Pancreas (tissue), 10 donors: ENCODE data around the gene CTXND2. TPM values are rescaled to one million over a fixed set of nuclear protein-coding genes. Genes with fewer than 3 reads are reported as not detected.
A peak's percentile ranks its signal among the peaks of the same experiment; 100 is the strongest.
"Not testable (repeated sequence)": the region's sequence is repeated elsewhere in the genome, so short reads cannot be mapped to it uniquely, and the experiment has no call there.

Experiments used
- ATAC-seq, 4 donors: fragments of 200-7000 bp; cut with Tn5 transposase; one replicate each; pipeline versions ENCODE4 v1.8.0 to v1.9.1; 2020; ENCODE audit warnings: mild to moderate bottlenecking in 4 of 4, moderate library complexity in 4 of 4
- DNase-seq, 6 donors: peaks; one replicate each; pipeline ENCODE4 v3.0.0-alpha.2; 2020
- FAIRE-seq: peaks from 2 replicates; lab custom pipeline; 2012; peaks lifted over from hg19 to GRCh38; lab: Jason Lieb, UNC
- H3K27ac ChIP-seq, 4 donors: fragments of 200-600 bp; sonication (generic); 1 replicate in 3 of 4; 2 replicates in 1 of 4; pipeline versions ENCODE4 v1.5.0 to v1.8.0; 2020
- H3K27me3 ChIP-seq, 4 donors: fragments of 200-600 bp; one replicate each; pipeline ENCODE4 v1.8.0; 2021
- H3K36me3 ChIP-seq, 3 donors: fragments of 200-600 bp; sonication (generic) in 1 of 3; one replicate each; pipeline versions ENCODE4 v1.5.0 to v1.8.0; 2020 to 2021
- H3K4me1 ChIP-seq, 3 donors: fragments of 200-600 bp; one replicate each; pipeline ENCODE4 v1.8.0; 2021
- H3K4me3 ChIP-seq, 4 donors: fragments of 200-600 bp; sonication (generic) in 2 of 4; one replicate each; pipeline versions ENCODE4 v1.5.0 to v1.8.0; 2020 to 2021
- H3K9me3 ChIP-seq, 4 donors: fragments of 200-600 bp; one replicate each; pipeline ENCODE4 v1.8.0; 2021
- WGBS, 2 donors: extraction: QIAGEN DNeasy Blood & Tissue Kit; methylation state at CpG; one replicate each; pipeline ENCODE4 v1.1.7; 2013; 5-methylcytosine and 5-hydroxymethylcytosine counted together
- intact Hi-C, 3 donors: fragments of 100-400 bp; cut with DNase I; formaldehyde crosslinking; loops; one replicate each; pipeline versions ENCODE4 v1.11.1 to v1.14.2; 2022
- polyA plus RNA-seq, 2 donors: library from polyadenylated mRNA; stranded (reverse); fragments of 200-250 nt; gene quantifications; one replicate each; pipeline ENCODE4 v1.2.3, GENCODE V29; 2013
- total RNA-seq, 6 donors: library from RNA; stranded (reverse); fragmentation: NEBNext Ultra II Directional in 4 of 6; extraction: Animal tissue kit (Norgen Biotek cat#: 25700) in 4 of 6; gene quantifications; one replicate each; pipeline versions ENCODE4 v1.2.1 to v1.2.4, GENCODE V29; 2021 to 2023
- TF ChIP-seq, protein P1 (sequence below), 4 donors: fragments of 200-600 bp; sonication (generic) in 3 of 4; IDR thresholded peaks; one replicate each; pipeline versions ENCODE4 v1.5.0 to v1.8.0; 2021; ENCODE audit warnings: antibody characterized with exemption in 4 of 4
- donor health status: healthy with polysubstance abuse.
- donor health status: DM: no; HTN: no; CAD: no; lungs with moderate emphysema.
- donor health status: DM: no; HTN: no; CAD: no.
- donor health status: control.
- donor health status: control.
- donor health status: Bipolar disorder and iron deficiency.
- donor health status: DM: yes; HTN: yes; CAD: no.
- donor health status: DM: no; HTN: no; CAD: no.
- donor health status: DM: no; HTN: no; CAD: no.
- donor health status: DM: yes; HTN: yes; CAD: no.

CTXND2 gene
- total and polyA plus RNA-seq, 8 donors = not detected

DNA sequence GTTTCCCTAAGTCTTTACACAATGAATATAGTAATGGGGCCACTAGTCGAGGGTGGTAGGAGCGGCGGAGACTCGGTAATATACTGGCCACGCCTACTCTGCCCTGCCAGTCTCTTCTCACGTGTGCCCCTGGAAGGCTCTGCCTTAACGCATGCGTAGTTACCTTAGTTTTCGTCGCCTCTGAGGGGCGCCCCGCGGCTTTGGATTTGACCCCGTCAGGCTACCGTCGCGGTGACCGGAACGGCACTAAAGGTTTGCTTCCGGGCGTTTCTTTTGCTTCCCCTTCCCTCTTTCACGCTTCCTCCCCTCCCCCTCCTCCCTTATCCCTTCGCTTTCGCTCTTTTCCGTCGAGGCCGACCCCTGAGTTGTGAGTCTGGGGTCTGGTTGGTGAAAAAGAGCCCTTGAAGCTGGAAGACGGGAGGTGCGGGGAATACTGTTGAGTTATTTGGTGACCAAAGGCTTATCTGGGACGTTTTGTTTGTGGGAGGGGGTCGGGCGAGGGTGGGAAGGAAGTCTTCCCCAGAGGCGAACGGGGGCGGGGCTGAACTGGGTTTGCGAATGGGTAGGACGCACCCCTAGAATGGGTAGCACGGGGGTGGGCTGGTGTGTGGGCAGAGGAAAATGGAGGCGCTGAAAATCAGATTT, 39.3 kb downstream of the CTXND2 start, which contains the start of gene SETDB1:
TSS of gene SETDB1 (plus strand) at position 267 of the 645 bp plus-strand sequence. CDS start 1,352 bp downstream, outside the sequence.
- Histone ChIP-seq H3K4me1 (peaks cover 0 to 7% (median 0%) of the 10 kb centered on the region in 3 donors), H3K27ac (peak within 1 kb of the TSS; percentile 22 to 79 (median 56)), H3K4me3 (peak within 1 kb of the TSS; percentile 33 to 64 (median 56)), H3K36me3 (peaks cover 0 to 13% (median 0%) of the 10 kb centered on the region in 3 donors), H3K27me3 (no peaks in the 10 kb centered on the region), H3K9me3 (no peaks in the 10 kb centered on the region)
- TF ChIP-seq, protein P1, sequence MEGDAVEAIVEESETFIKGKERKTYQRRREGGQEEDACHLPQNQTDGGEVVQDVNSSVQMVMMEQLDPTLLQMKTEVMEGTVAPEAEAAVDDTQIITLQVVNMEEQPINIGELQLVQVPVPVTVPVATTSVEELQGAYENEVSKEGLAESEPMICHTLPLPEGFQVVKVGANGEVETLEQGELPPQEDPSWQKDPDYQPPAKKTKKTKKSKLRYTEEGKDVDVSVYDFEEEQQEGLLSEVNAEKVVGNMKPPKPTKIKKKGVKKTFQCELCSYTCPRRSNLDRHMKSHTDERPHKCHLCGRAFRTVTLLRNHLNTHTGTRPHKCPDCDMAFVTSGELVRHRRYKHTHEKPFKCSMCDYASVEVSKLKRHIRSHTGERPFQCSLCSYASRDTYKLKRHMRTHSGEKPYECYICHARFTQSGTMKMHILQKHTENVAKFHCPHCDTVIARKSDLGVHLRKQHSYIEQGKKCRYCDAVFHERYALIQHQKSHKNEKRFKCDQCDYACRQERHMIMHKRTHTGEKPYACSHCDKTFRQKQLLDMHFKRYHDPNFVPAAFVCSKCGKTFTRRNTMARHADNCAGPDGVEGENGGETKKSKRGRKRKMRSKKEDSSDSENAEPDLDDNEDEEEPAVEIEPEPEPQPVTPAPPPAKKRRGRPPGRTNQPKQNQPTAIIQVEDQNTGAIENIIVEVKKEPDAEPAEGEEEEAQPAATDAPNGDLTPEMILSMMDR (IDR thresholded peaks at IDR 0.05) = no peak
- DNase-seq (peak; percentile 93 to 98 (median 96)), FAIRE-seq (peak; percentile 29), ATAC-seq (peak; percentile 98 to 99 (median 98))
- WGBS, 2 donors = 0% methylated on average over 39 of the region's 39 CpGs
- intact Hi-C loops = no loop called here

- peaks cover 0 to 13% (median 0%) of the 10 kb centered on the region in 3 donors for H3K36me3 ChIP-seq
- H3K4me1 ChIP-seq = peaks cover 0 to 7% (median 0%) of the 10 kb centered on the region in 3 donors
- intact Hi-C loops = no loop called here
Measured at GRCh38 chr1:150927624-150928023, 40.7 kb downstream of the CTXND2 start.

GRCh38 chr1:150928286-150928685, 41.4 kb downstream of the CTXND2 start:
- Histone ChIP-seq H3K27ac (no peak overlapping the region), H3K9me3 (no peaks in the 10 kb centered on the region), H3K4me3 (no peak overlapping the region), H3K27me3 (no peaks in the 10 kb centered on the region), H3K36me3 (peaks cover 0 to 13% (median 0%) of the 10 kb centered on the region in 3 donors), H3K4me1 (peaks cover 0 to 7% (median 0%) of the 10 kb centered on the region in 3 donors)
- DNase-seq = no peak
- no peak for ATAC-seq
- no peak for FAIRE-seq
- 96 to 97% methylated on average over 3 of the region's 3 CpGs for WGBS, 2 donors
- intact Hi-C loops = no loop called here
- TF ChIP-seq, protein P1 (IDR thresholded peaks at IDR 0.05) = no peak

More at GRCh38 chr1:150927624-150928023, 40.7 kb downstream of the CTXND2 start:
- Histone ChIP-seq H3K27ac (no peak overlapping the region), H3K9me3 (no peaks in the 10 kb centered on the region), H3K27me3 (no peaks in the 10 kb centered on the region), H3K4me3 (no peak overlapping the region)
- FAIRE-seq (no peak), ATAC-seq (no peak), DNase-seq (no peak)
- TF ChIP-seq, protein P1 (IDR thresholded peaks at IDR 0.05) = no peak
- 88% methylated on average over 4 of the region's 4 CpGs for WGBS, 2 donors

- H3K4me3 ChIP-seq, H3K9me3 ChIP-seq, intact Hi-C loops, H3K27me3 ChIP-seq, FAIRE-seq, ATAC-seq, H3K27ac ChIP-seq, H3K4me1 ChIP-seq, DNase-seq: not testable (repeated sequence)
- peaks cover 0 to 13% (median 0%) of the 10 kb centered on the region in 3 donors for H3K36me3 ChIP-seq
- 92% methylated on average over 6 of the region's 6 CpGs for WGBS, 2 donors
Measured at GRCh38 chr1:150928775-150929174, 41.8 kb downstream of the CTXND2 start.

DNA sequence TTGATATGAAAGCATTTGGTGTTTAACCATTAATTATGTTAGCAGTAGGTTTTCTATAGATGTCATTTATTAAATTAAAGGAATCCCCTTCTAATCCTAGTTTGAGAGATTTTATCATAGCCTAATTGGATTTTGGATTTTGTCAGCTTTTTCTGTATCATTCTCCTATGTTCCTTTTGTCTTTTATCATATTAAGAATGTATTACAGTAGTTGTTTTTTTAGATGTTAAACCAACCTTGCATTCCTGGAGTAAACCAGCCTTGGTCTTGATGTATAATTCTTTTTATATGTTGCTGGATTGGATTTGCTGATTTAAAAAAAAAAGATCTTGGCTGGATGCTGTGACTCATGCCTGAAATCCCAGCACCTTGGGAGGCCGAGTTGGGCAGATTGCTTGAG, 44.8 kb downstream of the CTXND2 start:
- no peak for DNase-seq
- WGBS, 2 donors = 97 to 100% methylated on average over 1 of the region's 1 CpG
- Histone ChIP-seq H3K4me1 (peaks cover 0 to 7% (median 3%) of the 10 kb centered on the region in 3 donors), H3K4me3 (no peak overlapping the region), H3K27me3 (no peaks in the 10 kb centered on the region), H3K9me3 (no peaks in the 10 kb centered on the region), H3K27ac (no peak overlapping the region), H3K36me3 (peaks cover 0 to 13% (median 0%) of the 10 kb centered on the region in 3 donors)
- no peak for ATAC-seq
- no peak for FAIRE-seq
- TF ChIP-seq, protein P1 (IDR thresholded peaks at IDR 0.05) = no peak
- intact Hi-C loops = no loop called here
